SK-N-SH (cell line): ENCODE measurements around the gene ZIM2.

Experiments
- CTCF ChIP-seq: fragments of 200-600 bp; sonication (generic); IDR thresholded peaks from 2 replicates; pipeline ENCODE4 v1.6.1; 2017; ENCODE audit warnings: antibody characterized with exemption, mild to moderate bottlenecking, moderate library complexity
- GABPA ChIP-seq: IDR thresholded peaks from 2 replicates; pipeline ENCODE4 v1.4.0; 2012; ENCODE audit warnings: low read depth, mild to moderate bottlenecking
- JUND ChIP-seq: IDR thresholded peaks from 2 replicates; pipeline ENCODE4 v1.4.0; 2012
- MEF2A ChIP-seq: IDR thresholded peaks from 2 replicates; pipeline ENCODE4 v1.4.0; 2012; ENCODE audit warnings: low read depth, borderline replicate concordance
- POLR2AphosphoS5 ChIP-seq: IDR thresholded peaks from 2 replicates; pipeline ENCODE4 v1.6.1; 2012; ENCODE audit warnings: low read depth, low read length
- SIN3A ChIP-seq: IDR thresholded peaks from 2 replicates; pipeline ENCODE4 v1.6.1; 2012; ENCODE audit warnings: low read depth, mild to moderate bottlenecking, low read length, moderate library complexity, borderline replicate concordance
- SMC3 ChIP-seq: IDR thresholded peaks from 2 replicates; pipeline ENCODE4 v1.6.1; 2012; ENCODE audit warnings: low read depth, low read length, improper control_type of control experiment
- TCF12 ChIP-seq: IDR thresholded peaks from 2 replicates; pipeline ENCODE4 v1.4.0; 2012
- TEAD4 ChIP-seq: IDR thresholded peaks from 2 replicates; pipeline ENCODE4 v1.4.0; 2012; ENCODE audit warnings: mild to moderate bottlenecking, borderline replicate concordance; ENCODE audit not compliant: insufficient read depth
- USF1 ChIP-seq: IDR thresholded peaks from 2 replicates; pipeline ENCODE4 v1.4.0; 2012; ENCODE audit warnings: low read depth, borderline replicate concordance
- TF ChIP-seq, protein P1 (sequence below): IDR thresholded peaks from 2 replicates; pipeline ENCODE4 v1.6.1; 2012; ENCODE audit warnings: mild to moderate bottlenecking, low read depth, low read length, moderate library complexity

GRCh38 chr19:56736571-56736970 is 104.0 kb downstream of the ZIM2 start:
- TF ChIP-seq CTCF (no peak), TEAD4 (no peak), USF1 (no peak), TCF12 (no peak), JUND (no peak), MEF2A (no peak), GABPA (no peak), SIN3A (no peak), POLR2AphosphoS5 (no peak), SMC3 (no peak)
- TF ChIP-seq, protein P1, sequence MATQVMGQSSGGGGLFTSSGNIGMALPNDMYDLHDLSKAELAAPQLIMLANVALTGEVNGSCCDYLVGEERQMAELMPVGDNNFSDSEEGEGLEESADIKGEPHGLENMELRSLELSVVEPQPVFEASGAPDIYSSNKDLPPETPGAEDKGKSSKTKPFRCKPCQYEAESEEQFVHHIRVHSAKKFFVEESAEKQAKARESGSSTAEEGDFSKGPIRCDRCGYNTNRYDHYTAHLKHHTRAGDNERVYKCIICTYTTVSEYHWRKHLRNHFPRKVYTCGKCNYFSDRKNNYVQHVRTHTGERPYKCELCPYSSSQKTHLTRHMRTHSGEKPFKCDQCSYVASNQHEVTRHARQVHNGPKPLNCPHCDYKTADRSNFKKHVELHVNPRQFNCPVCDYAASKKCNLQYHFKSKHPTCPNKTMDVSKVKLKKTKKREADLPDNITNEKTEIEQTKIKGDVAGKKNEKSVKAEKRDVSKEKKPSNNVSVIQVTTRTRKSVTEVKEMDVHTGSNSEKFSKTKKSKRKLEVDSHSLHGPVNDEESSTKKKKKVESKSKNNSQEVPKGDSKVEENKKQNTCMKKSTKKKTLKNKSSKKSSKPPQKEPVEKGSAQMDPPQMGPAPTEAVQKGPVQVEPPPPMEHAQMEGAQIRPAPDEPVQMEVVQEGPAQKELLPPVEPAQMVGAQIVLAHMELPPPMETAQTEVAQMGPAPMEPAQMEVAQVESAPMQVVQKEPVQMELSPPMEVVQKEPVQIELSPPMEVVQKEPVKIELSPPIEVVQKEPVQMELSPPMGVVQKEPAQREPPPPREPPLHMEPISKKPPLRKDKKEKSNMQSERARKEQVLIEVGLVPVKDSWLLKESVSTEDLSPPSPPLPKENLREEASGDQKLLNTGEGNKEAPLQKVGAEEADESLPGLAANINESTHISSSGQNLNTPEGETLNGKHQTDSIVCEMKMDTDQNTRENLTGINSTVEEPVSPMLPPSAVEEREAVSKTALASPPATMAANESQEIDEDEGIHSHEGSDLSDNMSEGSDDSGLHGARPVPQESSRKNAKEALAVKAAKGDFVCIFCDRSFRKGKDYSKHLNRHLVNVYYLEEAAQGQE: no peak
